Adipocyte (in vitro differentiated cells): Measurements from ENCODE around the gene CETP.

Experiments used
- DNase-seq: peaks from one replicate; pipeline ENCODE4 v3.0.0-alpha.2; 2015; ENCODE audit warnings: low read depth
- H3K27me3 ChIP-seq: replicated peaks from 2 replicates; pipeline ENCODE4 v1.7.0; 2013; ENCODE audit warnings: mild to moderate bottlenecking, low read length, moderate library complexity; ENCODE audit not compliant: control insufficient read depth, insufficient read depth
- H3K36me3 ChIP-seq: 2 replicates; pipeline ENCODE4 v1.7.0; 2013; ENCODE audit warnings: low read length, mild to moderate bottlenecking, moderate library complexity; ENCODE audit not compliant: control insufficient read depth, insufficient read depth, severe bottlenecking
- H3K4me1 ChIP-seq: 2 replicates; pipeline ENCODE4 v1.7.0; 2013; ENCODE audit warnings: mild to moderate bottlenecking, low read length, moderate library complexity; ENCODE audit not compliant: control insufficient read depth, insufficient read depth
- H3K4me3 ChIP-seq: 2 replicates; pipeline ENCODE4 v1.7.0; 2013; ENCODE audit warnings: mild to moderate bottlenecking, low read length, moderate library complexity
- H3K9ac ChIP-seq: 2 replicates; pipeline ENCODE4 v1.7.0; 2013; ENCODE audit warnings: mild to moderate bottlenecking, low read length, moderate library complexity
- H3K9me3 ChIP-seq: 2 replicates; pipeline ENCODE4 v1.7.0; 2013; ENCODE audit warnings: mild to moderate bottlenecking, low read length, moderate library complexity; ENCODE audit not compliant: control insufficient read depth

The CETP gene

DNA sequence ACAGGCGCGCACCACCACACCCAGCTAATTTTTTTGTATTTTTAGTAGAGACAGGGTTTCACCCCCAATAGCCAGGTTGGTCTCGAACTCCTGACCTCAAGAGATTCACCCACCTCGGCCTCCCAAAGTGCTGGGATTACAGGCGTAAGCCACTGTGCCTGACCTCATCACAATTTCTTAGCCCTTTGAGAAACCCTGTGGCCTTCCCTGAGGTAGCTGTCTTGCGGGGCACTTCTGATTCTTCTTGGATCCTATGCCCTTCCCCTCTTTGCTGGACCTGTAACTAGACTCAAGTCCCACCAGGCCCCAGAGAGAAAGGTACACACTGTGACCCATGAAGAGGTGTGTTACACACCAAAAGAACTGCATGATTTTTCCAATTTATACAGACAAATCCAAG lies 13.5 kb upstream of the CETP start:
- H3K4me1 ChIP-seq = peaks cover 15% of the 10 kb centered on the region
- no peak for DNase-seq
- no peaks in the 10 kb centered on the region for H3K9me3 ChIP-seq
- H3K27me3 ChIP-seq = no peaks in the 10 kb centered on the region
- peaks cover 28% of the 10 kb centered on the region for H3K36me3 ChIP-seq
- no peak overlapping the region for H3K4me3 ChIP-seq
- no peak overlapping the region for H3K9ac ChIP-seq

DNA sequence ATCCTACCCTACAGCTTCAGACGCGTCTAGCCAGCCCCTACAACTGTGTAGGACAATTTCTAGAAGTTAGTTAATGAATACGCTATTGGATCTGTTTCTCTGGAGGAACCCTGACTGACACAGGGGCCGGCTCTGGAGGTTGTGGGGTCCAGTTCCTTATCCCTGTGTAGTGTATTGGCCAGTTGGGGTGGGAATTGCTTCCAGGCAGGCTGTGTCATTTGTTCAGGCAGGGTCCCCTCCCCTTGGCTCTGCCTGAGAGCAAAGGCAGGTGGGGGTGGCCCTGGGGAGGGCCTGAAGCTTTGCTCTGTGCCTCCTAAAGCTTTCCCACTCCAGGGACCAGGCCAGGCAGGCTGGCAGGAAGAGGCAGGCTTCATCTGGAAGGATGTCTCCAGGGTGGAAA lies 11.7 kb upstream of the CETP start:
- peaks cover 9% of the 10 kb centered on the region for H3K36me3 ChIP-seq
- H3K27me3 ChIP-seq = no peaks in the 10 kb centered on the region
- no peak overlapping the region for H3K4me3 ChIP-seq
- DNase-seq = no peak
- no peak overlapping the region for H3K9ac ChIP-seq
- peaks cover 12% of the 10 kb centered on the region for H3K4me1 ChIP-seq
- no peaks in the 10 kb centered on the region for H3K9me3 ChIP-seq

DNA sequence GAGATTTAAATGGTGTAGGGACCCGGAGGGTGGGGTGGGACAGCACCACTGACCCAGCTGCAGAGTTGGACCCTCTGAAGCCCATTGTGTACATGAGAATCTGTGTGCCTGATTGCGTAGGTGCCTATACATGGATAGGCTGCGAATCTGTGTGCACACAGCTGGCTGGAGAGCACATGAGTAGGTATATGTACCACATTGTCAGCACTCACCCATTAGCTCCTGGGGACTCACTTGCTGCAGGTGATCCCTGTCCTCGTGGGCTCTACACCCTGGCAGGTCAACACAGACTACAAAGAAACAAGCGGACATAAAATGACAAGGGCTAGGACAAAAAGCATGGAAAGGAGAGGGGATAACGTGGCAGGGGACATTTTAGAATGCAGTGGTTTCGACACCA lies 11.3 kb upstream of the CETP start:
- no peaks in the 10 kb centered on the region for H3K9me3 ChIP-seq
- no peaks in the 10 kb centered on the region for H3K27me3 ChIP-seq
- H3K4me1 ChIP-seq = peaks cover 8% of the 10 kb centered on the region
- H3K36me3 ChIP-seq = peaks cover 5% of the 10 kb centered on the region
- no peak for DNase-seq
- H3K9ac ChIP-seq = no peak overlapping the region
- no peak overlapping the region for H3K4me3 ChIP-seq

DNA sequence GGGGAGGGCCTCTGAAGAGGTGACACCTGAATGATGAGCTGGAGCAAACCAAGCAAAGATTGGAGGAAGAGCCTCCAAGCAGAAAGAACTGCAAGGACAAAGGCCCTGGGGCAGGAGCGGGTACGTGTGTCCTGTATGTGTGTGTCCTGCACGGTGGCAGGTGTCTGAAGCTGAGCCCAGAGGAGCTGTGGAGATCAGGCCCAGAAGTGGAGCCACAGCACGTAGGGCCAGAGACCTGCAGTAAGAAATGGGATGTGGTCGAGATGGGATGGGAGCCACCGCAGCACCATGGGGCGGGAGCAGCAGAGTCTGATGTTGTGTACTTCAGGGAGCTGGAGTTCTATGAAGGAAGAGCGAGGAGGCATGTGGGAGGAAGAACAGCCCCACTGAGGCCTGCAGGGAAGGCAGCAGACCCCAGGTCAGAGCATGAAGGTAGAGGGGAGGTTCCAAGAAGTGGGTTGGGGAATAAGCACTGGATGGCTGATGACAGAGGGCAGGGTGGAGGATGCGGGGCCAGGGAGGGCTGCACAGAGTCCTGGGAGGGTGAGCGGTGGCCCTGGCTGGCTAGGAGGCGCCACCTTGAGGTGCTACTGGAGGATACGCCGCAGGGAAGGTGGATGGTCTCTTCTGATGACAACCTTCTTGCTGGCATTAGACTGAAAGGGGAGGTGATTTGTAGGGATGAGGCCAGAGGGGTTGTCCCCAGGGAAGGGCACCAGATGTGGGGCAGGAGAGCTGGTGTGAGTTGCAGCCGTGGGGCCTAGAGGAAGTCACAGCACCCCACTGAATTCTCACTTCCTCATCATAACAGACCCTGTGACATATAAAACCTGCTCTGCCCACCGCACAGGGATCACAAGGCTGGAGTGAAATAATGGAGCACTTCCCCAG lies 10.6 kb upstream of the CETP start:
- peak; percentile 57 for DNase-seq
- H3K9me3 ChIP-seq = no peaks in the 10 kb centered on the region
- no peaks in the 10 kb centered on the region for H3K27me3 ChIP-seq

DNA sequence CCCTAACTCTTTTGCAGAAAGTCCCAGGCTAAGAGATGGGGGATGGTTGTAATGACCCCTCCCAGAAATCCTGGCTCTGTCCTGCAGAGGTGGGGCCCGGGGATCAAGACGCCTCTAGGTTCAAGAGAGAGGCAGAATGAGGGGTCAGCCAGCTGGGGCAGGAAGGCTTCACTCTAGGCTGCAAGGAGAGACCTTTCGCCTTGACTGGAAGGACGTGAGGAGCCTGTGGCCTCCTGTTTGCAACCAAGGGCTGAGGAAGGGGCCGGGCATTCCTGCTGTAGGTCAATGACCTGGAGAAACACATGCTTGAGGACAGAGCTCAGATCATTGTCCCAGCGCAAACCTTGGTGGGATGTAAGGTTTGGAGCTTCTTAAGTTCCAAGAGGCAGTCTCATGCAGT lies 8.7 kb upstream of the CETP start:
- H3K4me1 ChIP-seq = no peaks in the 10 kb centered on the region
- DNase-seq = no peak
- no peaks in the 10 kb centered on the region for H3K27me3 ChIP-seq
- H3K9me3 ChIP-seq = no peaks in the 10 kb centered on the region
- no peak overlapping the region for H3K9ac ChIP-seq
- H3K4me3 ChIP-seq = no peak overlapping the region
- H3K36me3 ChIP-seq = no peaks in the 10 kb centered on the region

More for the DNA sequence above, 10.6 kb upstream of the CETP start:
- no peak overlapping the region for H3K9ac ChIP-seq
- H3K4me3 ChIP-seq = no peak overlapping the region
- H3K4me1 ChIP-seq = peaks cover 7% of the 10 kb centered on the region
- peaks cover 4% of the 10 kb centered on the region for H3K36me3 ChIP-seq

DNA sequence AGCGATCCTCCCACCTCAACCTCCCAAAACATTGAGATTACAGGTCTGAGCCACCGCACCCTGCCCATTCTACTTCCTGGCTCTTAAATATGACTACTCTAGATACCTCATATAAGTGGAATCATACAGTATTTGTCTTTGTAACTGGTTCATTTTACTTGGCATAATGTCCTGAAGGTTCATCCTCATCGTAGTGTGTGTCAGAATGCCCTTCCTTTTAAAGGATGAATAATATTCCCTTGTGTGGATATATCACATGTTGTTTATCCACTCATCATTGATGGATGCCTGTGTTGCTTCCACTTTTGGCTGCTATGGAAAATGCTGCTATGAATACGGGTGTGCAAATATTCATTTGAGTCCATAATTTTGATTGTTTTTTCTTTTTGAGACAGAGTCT lies 5.7 kb upstream of the CETP start:
- Histone ChIP-seq H3K4me3 (no peak overlapping the region), H3K27me3 (no peaks in the 10 kb centered on the region), H3K4me1 (peaks cover 12% of the 10 kb centered on the region), H3K9ac (no peak overlapping the region), H3K36me3 (no peaks in the 10 kb centered on the region), H3K9me3 (no peaks in the 10 kb centered on the region)
- no peak for DNase-seq

DNA sequence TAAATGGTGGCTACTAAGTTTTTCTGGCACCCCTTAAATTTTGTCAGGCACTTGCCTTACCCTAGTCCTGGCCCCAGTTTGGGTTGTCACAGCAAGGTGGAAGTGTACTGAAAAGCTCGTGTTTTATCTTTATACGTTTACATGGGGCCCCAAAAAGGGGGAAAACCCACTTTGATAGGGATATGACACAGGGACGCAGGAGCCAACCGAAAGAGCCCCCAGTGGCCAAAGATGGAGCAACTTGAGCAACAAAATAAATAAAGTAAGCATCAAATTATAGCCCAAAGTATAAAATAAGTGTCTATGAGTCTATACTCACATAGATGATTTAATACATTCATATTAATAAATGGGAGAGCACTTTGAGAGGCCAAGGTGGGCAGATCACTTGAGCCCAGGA lies 5.0 kb upstream of the CETP start:
- H3K36me3 ChIP-seq = no peaks in the 10 kb centered on the region

DNA sequence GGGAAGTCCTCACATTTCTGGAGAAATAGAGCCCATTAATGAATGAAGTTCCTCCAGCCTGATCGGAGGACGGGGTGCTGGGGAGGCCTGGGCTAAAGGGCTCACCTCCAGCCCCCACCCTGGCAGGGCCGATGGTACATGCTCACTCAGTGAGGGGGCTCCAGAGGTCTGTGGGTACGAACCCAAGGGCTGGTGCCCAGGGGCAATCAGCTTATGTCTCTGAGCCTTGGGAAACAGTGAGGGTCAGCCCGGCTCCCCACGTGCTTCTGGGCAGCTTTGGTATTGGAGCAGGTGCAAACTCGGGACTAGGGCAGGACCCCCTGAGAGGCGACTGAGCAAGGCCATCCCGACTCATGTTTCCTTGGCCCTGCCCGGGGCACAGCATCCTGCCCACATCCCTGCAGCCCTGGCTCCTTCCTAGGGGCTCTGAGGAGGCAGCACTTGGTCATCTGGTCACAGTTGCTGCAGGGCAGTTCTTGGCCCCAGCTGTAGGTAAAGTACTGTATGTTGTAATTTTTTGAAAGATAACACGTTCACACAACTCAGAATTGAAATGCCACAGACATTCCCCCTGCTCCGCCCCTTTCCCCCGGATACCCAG lies 969 bp upstream of the CETP start:
- Histone ChIP-seq H3K9me3 (no peaks in the 10 kb centered on the region), H3K4me1 (peaks cover 45% of the 10 kb centered on the region), H3K36me3 (no peaks in the 10 kb centered on the region), H3K27me3 (no peaks in the 10 kb centered on the region), H3K4me3 (no peak overlapping the region), H3K9ac (peak overlapping the region; percentile 22)
- DNase-seq = peak; percentile 47

More for the DNA sequence above, 5.0 kb upstream of the CETP start:
- no peak for DNase-seq
- Histone ChIP-seq H3K4me3 (no peak overlapping the region), H3K9ac (no peak overlapping the region), H3K9me3 (no peaks in the 10 kb centered on the region), H3K4me1 (peaks cover 19% of the 10 kb centered on the region), H3K27me3 (no peaks in the 10 kb centered on the region)

DNA sequence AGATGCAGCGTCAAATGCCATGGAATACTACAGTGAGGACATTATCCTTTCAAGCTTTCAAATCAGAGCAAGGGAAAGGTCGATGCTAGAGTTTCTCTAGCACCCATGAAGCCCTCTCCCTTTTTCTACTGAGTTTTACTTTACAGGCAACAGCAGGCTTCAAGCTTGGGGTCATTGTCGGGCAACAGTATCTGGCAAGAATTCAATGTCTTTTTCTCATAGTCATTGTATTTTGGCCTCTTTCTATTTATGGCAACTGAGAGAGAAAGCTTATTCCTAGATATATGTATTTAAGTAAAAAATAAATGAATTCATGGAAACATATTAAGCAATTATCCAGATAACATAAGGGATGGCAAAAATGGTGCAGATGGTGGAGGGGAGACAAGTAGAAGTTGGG lies 364 bp upstream of the CETP start:
- peaks cover 51% of the 10 kb centered on the region for H3K4me1 ChIP-seq
- no peak for DNase-seq
- peak overlapping the region; percentile 22 for H3K9ac ChIP-seq
- no peaks in the 10 kb centered on the region for H3K9me3 ChIP-seq
- peak overlapping the region; percentile 20 for H3K4me3 ChIP-seq
- no peaks in the 10 kb centered on the region for H3K36me3 ChIP-seq
- H3K27me3 ChIP-seq = no peaks in the 10 kb centered on the region

DNA sequence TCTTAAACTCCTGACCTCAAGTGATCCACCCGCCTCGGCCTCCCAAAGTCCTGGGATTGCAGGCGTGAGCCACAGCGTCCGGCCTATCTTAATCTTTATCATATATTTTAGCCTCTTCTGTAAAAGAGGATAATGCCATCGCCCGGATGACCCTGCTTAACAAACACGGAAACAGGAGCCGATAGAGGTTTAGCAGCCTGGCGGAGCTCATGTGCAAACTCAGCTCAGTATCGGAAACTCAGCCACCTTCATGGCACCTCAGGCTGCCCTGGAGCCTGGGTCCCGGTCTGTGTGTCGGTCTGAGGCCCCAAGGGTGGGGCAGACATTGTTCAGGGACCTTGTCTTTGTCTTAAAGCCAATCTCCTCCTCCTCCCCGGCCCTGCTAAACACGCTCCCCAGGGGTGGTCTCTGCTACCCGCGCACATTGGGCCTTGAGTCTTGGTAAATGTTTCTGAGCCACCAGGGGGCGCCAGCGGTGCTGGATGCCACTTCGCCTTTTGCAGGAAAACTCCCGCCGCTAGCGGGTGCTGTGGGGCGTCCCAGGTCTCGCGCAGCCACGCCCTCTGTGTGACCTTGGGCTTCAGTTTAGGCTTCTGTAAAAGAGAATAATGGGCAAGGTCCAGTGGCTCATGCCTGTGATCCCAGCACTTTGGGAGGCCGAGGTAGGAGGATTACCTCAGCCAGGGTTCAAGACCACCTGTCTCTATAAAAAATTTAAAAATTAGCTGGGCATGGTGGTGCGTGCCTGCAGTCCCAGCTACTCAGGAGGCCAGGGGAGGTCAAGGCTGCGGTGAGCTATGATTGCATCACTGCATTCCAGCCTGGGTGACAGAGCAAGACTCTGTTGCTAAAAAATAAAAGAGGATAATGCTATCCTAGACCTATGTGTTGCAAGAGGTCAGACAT lies 2.7 kb downstream of the CETP start:
- H3K9me3 ChIP-seq = no peaks in the 10 kb centered on the region
- no peak overlapping the region for H3K9ac ChIP-seq
- no peaks in the 10 kb centered on the region for H3K27me3 ChIP-seq
- H3K4me3 ChIP-seq = no peak overlapping the region
- DNase-seq = peak; percentile 38
- no peaks in the 10 kb centered on the region for H3K36me3 ChIP-seq
- H3K4me1 ChIP-seq = peaks cover 56% of the 10 kb centered on the region
